ENCODE measurements around the gene RTF2. TPM values are rescaled to one million over a fixed set of nuclear protein-coding genes. Genes with fewer than 3 reads are reported as not detected.

The RTF2 gene
- total and polyA plus RNA-seq, 8 donors: 5.5 to 87.5 (median 54.7) TPM

DNA sequence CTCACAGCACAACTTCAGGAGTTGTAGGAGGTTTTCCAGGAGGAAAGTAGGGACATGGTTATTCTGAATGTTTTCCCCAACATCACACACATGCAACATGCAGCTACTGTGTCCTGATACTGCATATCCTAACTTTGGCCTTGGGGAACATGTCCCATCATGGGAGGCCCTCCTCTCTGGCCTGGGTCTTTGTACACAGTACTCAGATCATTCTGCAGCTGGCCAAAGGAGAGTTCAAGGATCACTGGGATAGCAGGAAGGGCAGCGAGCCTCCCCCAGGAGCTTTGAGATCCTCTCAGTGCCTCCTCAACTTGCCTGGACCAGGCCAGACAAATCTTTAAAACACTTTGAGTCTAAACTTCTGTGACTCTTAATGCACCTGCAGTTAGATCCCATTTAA is 43.5 kb upstream of the RTF2 start:
- Histone ChIP-seq H3K36me3 (no peaks in the 10 kb centered on the region), H3K4me3 (no peak overlapping the region), H3K4me1 (peaks cover 0 to 35% (median 0%) of the 10 kb centered on the region in 4 donors), H3K27ac (no peak overlapping the region), H3K27me3 (no peaks in the 10 kb centered on the region), H3K9me3 (no peaks in the 10 kb centered on the region)
- no peak for TF ChIP-seq POLR2AphosphoS5 (IDR thresholded peaks at IDR 0.05)
- TF ChIP-seq, protein P1, sequence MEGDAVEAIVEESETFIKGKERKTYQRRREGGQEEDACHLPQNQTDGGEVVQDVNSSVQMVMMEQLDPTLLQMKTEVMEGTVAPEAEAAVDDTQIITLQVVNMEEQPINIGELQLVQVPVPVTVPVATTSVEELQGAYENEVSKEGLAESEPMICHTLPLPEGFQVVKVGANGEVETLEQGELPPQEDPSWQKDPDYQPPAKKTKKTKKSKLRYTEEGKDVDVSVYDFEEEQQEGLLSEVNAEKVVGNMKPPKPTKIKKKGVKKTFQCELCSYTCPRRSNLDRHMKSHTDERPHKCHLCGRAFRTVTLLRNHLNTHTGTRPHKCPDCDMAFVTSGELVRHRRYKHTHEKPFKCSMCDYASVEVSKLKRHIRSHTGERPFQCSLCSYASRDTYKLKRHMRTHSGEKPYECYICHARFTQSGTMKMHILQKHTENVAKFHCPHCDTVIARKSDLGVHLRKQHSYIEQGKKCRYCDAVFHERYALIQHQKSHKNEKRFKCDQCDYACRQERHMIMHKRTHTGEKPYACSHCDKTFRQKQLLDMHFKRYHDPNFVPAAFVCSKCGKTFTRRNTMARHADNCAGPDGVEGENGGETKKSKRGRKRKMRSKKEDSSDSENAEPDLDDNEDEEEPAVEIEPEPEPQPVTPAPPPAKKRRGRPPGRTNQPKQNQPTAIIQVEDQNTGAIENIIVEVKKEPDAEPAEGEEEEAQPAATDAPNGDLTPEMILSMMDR (IDR thresholded peaks at IDR 0.05): no peak
- TF ChIP-seq EP300 (IDR thresholded peaks at IDR 0.05): no peak
- no peak for DNase-seq
- intact Hi-C loops (cut with DNase I; ENCODE audit: low total_unique reads): no loop called here
- WGBS, 5 donors: 84 to 100% (median 94%) methylated on average over 1 of the region's 1 CpG

DNA sequence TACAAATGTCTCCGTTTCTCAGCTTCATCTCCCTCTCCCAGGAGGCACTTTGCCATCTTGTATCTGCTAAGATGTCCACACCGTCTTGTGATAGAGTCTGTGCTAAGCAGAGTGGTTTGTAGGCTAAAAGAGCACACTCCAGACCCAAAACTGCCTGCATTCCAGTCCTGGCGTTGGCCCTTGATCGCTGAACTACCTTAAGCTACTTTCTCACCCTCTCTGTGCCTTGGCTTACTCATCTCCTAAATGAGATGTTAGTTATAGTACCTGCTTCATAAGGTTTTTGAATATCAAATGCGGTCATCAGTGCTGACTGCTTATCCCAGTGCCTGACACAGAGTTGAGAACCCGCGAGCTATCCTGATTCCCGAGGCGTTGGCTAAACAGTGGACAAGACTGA is 42.4 kb upstream of the RTF2 start:
- peaks cover 0 to 43% (median 0%) of the 10 kb centered on the region in 4 donors for H3K4me1 ChIP-seq
- no peak overlapping the region for H3K27ac ChIP-seq

DNA sequence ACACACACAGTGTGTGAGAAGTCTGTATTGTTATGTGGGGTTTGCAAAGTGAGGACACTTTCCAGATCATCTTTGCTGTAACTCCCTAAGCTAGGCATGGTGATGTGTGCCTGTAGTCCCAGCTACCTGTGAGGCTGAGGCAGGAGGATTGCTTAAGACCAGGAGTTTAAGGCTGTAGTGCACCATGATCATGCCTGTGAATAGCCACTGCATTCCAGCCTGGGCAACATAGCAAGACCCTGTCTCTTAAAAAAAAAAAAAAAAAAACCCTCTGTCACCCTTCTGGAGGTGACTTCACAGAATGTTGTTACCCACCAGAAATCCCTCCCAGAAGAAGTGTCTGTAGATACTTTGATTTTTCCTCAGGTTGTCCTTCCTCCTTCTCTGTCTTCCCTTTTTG is 41.5 kb upstream of the RTF2 start:
- peaks cover 0 to 37% (median 0%) of the 10 kb centered on the region in 4 donors for H3K4me1 ChIP-seq

More for the DNA sequence above, 42.4 kb upstream of the RTF2 start:
- intact Hi-C loops (cut with DNase I; ENCODE audit: low total_unique reads): no loop called here
- WGBS, 5 donors: 89 to 93% (median 92%) methylated on average over 9 of the region's 9 CpGs
- no peak overlapping the region for H3K4me3 ChIP-seq
- H3K27me3 ChIP-seq: no peaks in the 10 kb centered on the region
- no peak for DNase-seq
- TF ChIP-seq EP300 (IDR thresholded peaks at IDR 0.05) (no peak), POLR2AphosphoS5 (IDR thresholded peaks at IDR 0.05) (no peak), POLR2A (IDR thresholded peaks at IDR 0.05) (no peak)
- TF ChIP-seq, protein P1 (IDR thresholded peaks at IDR 0.05): no peak
- no peaks in the 10 kb centered on the region for H3K9me3 ChIP-seq
- H3K36me3 ChIP-seq: no peaks in the 10 kb centered on the region

DNA sequence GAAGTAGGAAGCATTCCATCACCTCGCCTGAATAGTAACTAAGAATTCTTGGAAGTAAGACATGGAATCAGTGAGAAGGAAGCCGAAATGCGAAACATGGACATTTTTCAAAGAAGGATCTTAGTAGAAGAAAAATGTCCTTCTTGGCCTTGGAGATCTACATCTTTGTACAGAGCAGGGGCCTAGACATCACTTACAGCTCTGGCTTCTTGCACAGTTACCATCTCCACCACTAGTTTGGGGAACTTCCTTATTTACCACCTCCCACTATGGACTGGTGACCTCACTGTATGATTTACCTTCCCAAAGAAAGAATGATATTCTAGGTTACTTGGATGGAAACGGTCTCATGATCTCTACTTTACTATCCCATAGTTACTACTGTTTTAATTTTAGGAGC is 40.6 kb upstream of the RTF2 start:
- Histone ChIP-seq H3K9me3 (no peaks in the 10 kb centered on the region), H3K36me3 (no peaks in the 10 kb centered on the region), H3K27ac (no peak overlapping the region), H3K27me3 (no peaks in the 10 kb centered on the region), H3K4me1 (peaks cover 0 to 28% (median 0%) of the 10 kb centered on the region in 4 donors), H3K4me3 (no peak overlapping the region)
- TF ChIP-seq, protein P1 (IDR thresholded peaks at IDR 0.05): no peak
- TF ChIP-seq EP300 (IDR thresholded peaks at IDR 0.05): no peak
- TF ChIP-seq POLR2AphosphoS5 (IDR thresholded peaks at IDR 0.05): no peak
- TF ChIP-seq POLR2A (IDR thresholded peaks at IDR 0.05): no peak
- 79 to 88% (median 84%) methylated on average over 4 of the region's 4 CpGs for WGBS, 5 donors
- intact Hi-C loops (cut with DNase I; ENCODE audit: low total_unique reads): no loop called here
- no peak for DNase-seq

More for the DNA sequence above, 41.5 kb upstream of the RTF2 start:
- TF ChIP-seq POLR2A (IDR thresholded peaks at IDR 0.05) (no peak), EP300 (IDR thresholded peaks at IDR 0.05) (no peak), POLR2AphosphoS5 (IDR thresholded peaks at IDR 0.05) (no peak)
- TF ChIP-seq, protein P1 (IDR thresholded peaks at IDR 0.05): no peak
- intact Hi-C loops (cut with DNase I; ENCODE audit: low total_unique reads): no loop called here
- H3K4me3 ChIP-seq: no peak overlapping the region
- no peaks in the 10 kb centered on the region for H3K36me3 ChIP-seq
- H3K27me3 ChIP-seq: no peaks in the 10 kb centered on the region
- no peak overlapping the region for H3K27ac ChIP-seq
- no peak for DNase-seq
- H3K9me3 ChIP-seq: no peaks in the 10 kb centered on the region
